ENCODE results near the gene SLC5A7. TPM values are rescaled to one million over a fixed set of nuclear protein-coding genes. Genes with fewer than 3 reads are reported as not detected.

Gene SLC5A7
- total and polyA plus RNA-seq, 2 donors (not counting 1 experiment from before 2014, with no cell fraction given), result not detected

DNA sequence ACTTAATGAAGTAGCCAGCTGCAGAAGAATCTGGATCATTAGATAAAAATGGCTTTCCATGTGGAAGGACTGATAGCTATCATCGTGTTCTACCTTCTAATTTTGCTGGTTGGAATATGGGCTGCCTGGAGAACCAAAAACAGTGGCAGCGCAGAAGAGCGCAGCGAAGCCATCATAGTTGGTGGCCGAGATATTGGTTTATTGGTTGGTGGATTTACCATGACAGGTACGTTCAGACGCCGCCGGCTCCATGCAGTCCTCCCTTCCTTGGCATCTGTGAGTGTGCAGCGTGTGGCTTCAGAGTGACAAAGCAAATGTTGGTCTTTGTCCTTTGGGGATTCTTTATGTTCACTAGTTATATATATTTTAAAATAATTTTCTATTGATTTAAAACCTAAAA is 1.8 kb downstream of the SLC5A7 start:
- Histone ChIP-seq H3K4me3 (ENCODE audit: control extremely low read depth in 1 of 5, extremely low read depth in 1 of 5, insufficient read depth in 1 of 5, low read depth in 2 of 5, low read length in 4 of 5) (no peak overlapping the region), H2AFZ (ENCODE audit: insufficient read depth, low read depth, low read length, poor library complexity, severe bottlenecking) (no peak overlapping the region), H3K36me3 (replicated peaks in 1 of 2; ENCODE audit: control extremely low read depth in 1 of 2, control insufficient read depth in 1 of 2, extremely low read depth in 1 of 2, insufficient read depth in 2 of 2, low read length in 1 of 2) (no peaks in the 10 kb centered on the region), H3K4me2 (replicated peaks; ENCODE audit: low read depth, low read length, poor library complexity, severe bottlenecking) (no peak overlapping the region), H3K27ac (ENCODE audit: low read length in 2 of 2) (no peak overlapping the region), H4K20me1 (ENCODE audit: control insufficient read depth, insufficient read depth, low read length, poor library complexity, severe bottlenecking) (no peaks in the 10 kb centered on the region), H3K9ac (ENCODE audit: low read length) (no peak overlapping the region), H3K9me3 (ENCODE audit: control extremely low read depth in 1 of 3, control insufficient read depth in 2 of 3, insufficient read depth in 1 of 3, low read length in 2 of 3) (peaks cover 0 to 9% (median 0%) of the 10 kb centered on the region in 3 donors), H3K27me3 (replicated peaks in 1 of 4; ENCODE audit: control extremely low read depth in 1 of 4, control insufficient read depth in 3 of 4, insufficient read depth in 4 of 4, low read length in 3 of 4) (peaks cover 0 to 3% (median 0%) of the 10 kb centered on the region in 4 experiments), H3K79me2 (ENCODE audit: control insufficient read depth, insufficient read depth, low read length) (no peaks in the 10 kb centered on the region), H3K4me1 (ENCODE audit: control insufficient read depth in 2 of 2, insufficient read depth in 2 of 2, low read length in 2 of 2) (no peaks in the 10 kb centered on the region)
- CTCF ChIA-PET, result no interaction called here
- H3K4me3 Mint-ChIP-seq, result no peak overlapping the region
- no peak for DNase-seq
- POLR2A ChIA-PET, result no interaction called here
- H3K27ac Mint-ChIP-seq, result no peak overlapping the region
- peaks cover 7% of the 10 kb centered on the region for H3K27me3 Mint-ChIP-seq
- H3K4me1 Mint-ChIP-seq, result no peaks in the 10 kb centered on the region
- WGBS (ENCODE audit: insufficient coverage), result 89% methylated on average over 9 of the region's 10 CpGs
- intact Hi-C loops (cut with micrococcal nuclease), result no loop called here
- no peak for ATAC-seq (ENCODE audit: low read depth)
- no peaks in the 10 kb centered on the region for H3K9me3 Mint-ChIP-seq (ENCODE audit: insufficient read depth)
- TF ChIP-seq, protein P1, sequence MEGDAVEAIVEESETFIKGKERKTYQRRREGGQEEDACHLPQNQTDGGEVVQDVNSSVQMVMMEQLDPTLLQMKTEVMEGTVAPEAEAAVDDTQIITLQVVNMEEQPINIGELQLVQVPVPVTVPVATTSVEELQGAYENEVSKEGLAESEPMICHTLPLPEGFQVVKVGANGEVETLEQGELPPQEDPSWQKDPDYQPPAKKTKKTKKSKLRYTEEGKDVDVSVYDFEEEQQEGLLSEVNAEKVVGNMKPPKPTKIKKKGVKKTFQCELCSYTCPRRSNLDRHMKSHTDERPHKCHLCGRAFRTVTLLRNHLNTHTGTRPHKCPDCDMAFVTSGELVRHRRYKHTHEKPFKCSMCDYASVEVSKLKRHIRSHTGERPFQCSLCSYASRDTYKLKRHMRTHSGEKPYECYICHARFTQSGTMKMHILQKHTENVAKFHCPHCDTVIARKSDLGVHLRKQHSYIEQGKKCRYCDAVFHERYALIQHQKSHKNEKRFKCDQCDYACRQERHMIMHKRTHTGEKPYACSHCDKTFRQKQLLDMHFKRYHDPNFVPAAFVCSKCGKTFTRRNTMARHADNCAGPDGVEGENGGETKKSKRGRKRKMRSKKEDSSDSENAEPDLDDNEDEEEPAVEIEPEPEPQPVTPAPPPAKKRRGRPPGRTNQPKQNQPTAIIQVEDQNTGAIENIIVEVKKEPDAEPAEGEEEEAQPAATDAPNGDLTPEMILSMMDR (IDR thresholded peaks at IDR 0.05), result no peak
- no peak for TF ChIP-seq EZH2 (IDR thresholded peaks at IDR 0.05; ENCODE audit: borderline replicate concordance, insufficient read depth, low read depth, low read length, poor library complexity, severe bottlenecking)

DNA sequence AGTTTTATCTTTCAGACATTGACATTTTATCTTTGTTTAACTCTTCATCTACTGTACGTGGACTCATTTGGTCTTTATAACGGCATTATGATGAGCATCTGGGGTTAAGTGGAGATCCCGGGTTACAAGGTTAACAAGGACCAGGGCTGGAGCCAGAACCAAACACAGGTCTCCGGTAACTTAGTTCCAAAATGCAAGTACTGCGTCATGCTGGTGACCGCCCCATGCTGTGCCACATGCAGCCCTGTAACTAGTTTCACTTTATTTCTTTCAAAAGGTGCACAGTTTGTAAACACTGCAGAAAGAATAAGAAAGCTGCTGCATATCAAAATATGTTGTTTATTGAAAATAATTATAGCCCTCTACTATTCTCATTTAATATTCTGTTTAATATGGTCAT is 3.1 kb downstream of the SLC5A7 start:
- H3K27ac Mint-ChIP-seq, result no peak overlapping the region
- H3K4me3 Mint-ChIP-seq, result no peak overlapping the region
- Histone ChIP-seq H3K36me3 (replicated peaks in 1 of 2; ENCODE audit: control extremely low read depth in 1 of 2, control insufficient read depth in 1 of 2, extremely low read depth in 1 of 2, insufficient read depth in 2 of 2, low read length in 1 of 2) (no peaks in the 10 kb centered on the region), H3K4me1 (ENCODE audit: control insufficient read depth in 2 of 2, insufficient read depth in 2 of 2, low read length in 2 of 2) (no peaks in the 10 kb centered on the region), H3K9me3 (ENCODE audit: control extremely low read depth in 1 of 3, control insufficient read depth in 2 of 3, insufficient read depth in 1 of 3, low read length in 2 of 3) (peaks cover 0 to 9% (median 0%) of the 10 kb centered on the region in 3 donors), H3K79me2 (ENCODE audit: control insufficient read depth, insufficient read depth, low read length) (no peaks in the 10 kb centered on the region), H3K4me2 (replicated peaks; ENCODE audit: low read depth, low read length, poor library complexity, severe bottlenecking) (no peak overlapping the region), H4K20me1 (ENCODE audit: control insufficient read depth, insufficient read depth, low read length, poor library complexity, severe bottlenecking) (no peaks in the 10 kb centered on the region), H3K27ac (ENCODE audit: low read length in 2 of 2) (no peak overlapping the region), H3K9ac (ENCODE audit: low read length) (no peak overlapping the region), H3K27me3 (replicated peaks in 1 of 4; ENCODE audit: control extremely low read depth in 1 of 4, control insufficient read depth in 3 of 4, insufficient read depth in 4 of 4, low read length in 3 of 4) (peaks cover 0 to 3% (median 0%) of the 10 kb centered on the region in 4 experiments), H2AFZ (ENCODE audit: insufficient read depth, low read depth, low read length, poor library complexity, severe bottlenecking) (no peak overlapping the region), H3K4me3 (ENCODE audit: control extremely low read depth in 1 of 5, extremely low read depth in 1 of 5, insufficient read depth in 1 of 5, low read depth in 2 of 5, low read length in 4 of 5) (no peak overlapping the region)
- peaks cover 7% of the 10 kb centered on the region for H3K27me3 Mint-ChIP-seq
- ChIA-PET CTCF (no interaction called here), POLR2A (no interaction called here)
- DNase-seq, result no peak
- ATAC-seq (ENCODE audit: low read depth), result no peak
- intact Hi-C loops (cut with micrococcal nuclease), result no loop called here
- 99% methylated on average over 5 of the region's 6 CpGs for WGBS (ENCODE audit: insufficient coverage)
- H3K4me1 Mint-ChIP-seq, result no peaks in the 10 kb centered on the region
- no peak for TF ChIP-seq EZH2 (IDR thresholded peaks at IDR 0.05; ENCODE audit: borderline replicate concordance, insufficient read depth, low read depth, low read length, poor library complexity, severe bottlenecking)
- TF ChIP-seq, protein P1 (IDR thresholded peaks at IDR 0.05), result no peak
- H3K9me3 Mint-ChIP-seq (ENCODE audit: insufficient read depth), result no peaks in the 10 kb centered on the region
